GM18858 (cell line): ENCODE measurements around the gene PAOX.
"Not testable (repeated sequence)": the region's sequence is repeated elsewhere in the genome, so short reads cannot be mapped to it uniquely, and the experiment has no call there.

Source experiments
- ATAC-seq: cut with Tn5 transposase; IDR thresholded peaks from one replicate; pipeline ENCODE4 v1.9.1; 2021; ENCODE audit not compliant: unreplicated experiment

The PAOX gene

GRCh38 chr10:133403784-133404183 is 24.7 kb downstream of the PAOX start:
- no peak for ATAC-seq

- ATAC-seq = no peak
These were observed 26.2 kb downstream of the PAOX start for GRCh38 chr10:133405272-133405671.

- peak; percentile 51 for ATAC-seq
These were observed 26.9 kb downstream of the PAOX start for GRCh38 chr10:133405844-133406527.

- no peak for ATAC-seq
These were observed 32.7 kb downstream of the PAOX start for GRCh38 chr10:133411523-133412380.

GRCh38 chr10:133412381-133412711 is 33.3 kb downstream of the PAOX start:
- ATAC-seq = no peak

- not testable (repeated sequence) for ATAC-seq
These were observed 35.3 kb downstream of the PAOX start for GRCh38 chr10:133414401-133414800.

GRCh38 chr10:133415752-133416151 is 36.7 kb downstream of the PAOX start:
- no peak for ATAC-seq

- ATAC-seq = no peak
These were observed 39.4 kb downstream of the PAOX start for GRCh38 chr10:133418289-133418993.

- no peak for ATAC-seq
These were observed 40.3 kb downstream of the PAOX start for GRCh38 chr10:133419211-133419950.

- no peak for ATAC-seq
These were observed 41.0 kb downstream of the PAOX start for GRCh38 chr10:133420028-133420427.

GRCh38 chr10:133420579-133420978 is 41.5 kb downstream of the PAOX start:
- no peak for ATAC-seq

GRCh38 chr10:133421336-133422222 is 42.5 kb downstream of the PAOX start:
- no peak for ATAC-seq

- no peak for ATAC-seq
These were observed 43.3 kb downstream of the PAOX start for GRCh38 chr10:133422223-133422806.

GRCh38 chr10:133422807-133423771 is 44.0 kb downstream of the PAOX start:
- no peak for ATAC-seq

- not testable (repeated sequence) for ATAC-seq
These were observed 45.0 kb downstream of the PAOX start for GRCh38 chr10:133424102-133424501.

- not testable (repeated sequence) for ATAC-seq
These were observed 45.5 kb downstream of the PAOX start, which contains the start of gene SPRN for GRCh38 chr10:133424601-133425000. TSS of gene SPRN (minus strand) at chr10:133424625. CDS start at chr10:133423681, 944 bp downstream.

- ATAC-seq = not testable (repeated sequence)
These were observed 50.5 kb downstream of the PAOX start for GRCh38 chr10:133429571-133429970.

GRCh38 chr10:133431888-133432613 is 53.0 kb downstream of the PAOX start:
- ATAC-seq = not testable (repeated sequence)
